ENCODE data around the gene BATF2. TPM values are rescaled to one million over a fixed set of nuclear protein-coding genes. Genes with fewer than 3 reads are reported as not detected.

The BATF2 gene
- total RNA-seq, 4 donors from 2014 or later: 0.15 to 0.62 TPM; not detected in 2

DNA sequence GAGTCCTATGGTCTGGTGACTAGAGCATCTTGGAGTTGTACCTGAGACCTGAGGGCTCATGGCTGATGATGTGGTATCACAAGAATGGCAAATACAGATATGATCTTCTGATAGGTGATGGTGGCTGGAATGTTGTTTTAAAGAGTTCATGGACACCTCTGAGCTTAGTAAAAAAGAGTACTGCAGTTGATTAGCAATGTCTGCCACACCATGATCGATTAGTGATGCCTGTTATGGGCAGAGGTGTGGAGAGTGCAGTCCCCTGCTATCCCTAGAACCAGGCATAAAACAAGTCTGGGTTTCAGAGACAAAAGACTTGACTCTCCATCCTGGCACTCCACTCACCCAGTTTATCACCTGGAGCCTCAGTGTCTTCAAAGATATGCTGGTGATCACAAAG, 1.4 kb upstream of the BATF2 start:
- intact Hi-C loops (cut with DNase I; ENCODE audit: low total_unique reads): no loop called here
- WGBS, 2 donors: 82 to 92% methylated on average over 1 of the region's 1 CpG

DNA sequence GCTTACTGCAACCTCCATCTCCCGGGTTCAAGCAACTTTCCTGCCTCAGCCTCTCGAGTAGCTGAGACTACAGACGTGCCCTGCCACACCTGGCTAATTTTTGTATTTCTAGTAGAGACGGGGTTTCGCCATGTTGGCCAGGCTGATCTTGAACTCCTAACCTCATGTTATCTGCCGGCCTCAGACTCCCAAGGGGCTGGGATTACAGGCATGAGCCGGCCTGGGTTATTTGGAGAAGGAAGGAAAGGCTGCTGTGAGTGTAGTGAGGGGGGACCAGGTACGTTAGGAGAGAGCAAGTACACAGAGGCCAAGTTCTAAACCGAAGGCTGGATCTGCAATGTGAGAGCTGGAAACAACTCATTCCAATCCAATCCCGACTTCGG, 453 bp downstream of the BATF2 start:
- DNase-seq (ENCODE audit: low spot score in 2 of 2): no peak
- no peak overlapping the region for H3K4me3 ChIP-seq (ENCODE audit: low read depth, poor library complexity, severe bottlenecking)
- TF ChIP-seq, protein P1, sequence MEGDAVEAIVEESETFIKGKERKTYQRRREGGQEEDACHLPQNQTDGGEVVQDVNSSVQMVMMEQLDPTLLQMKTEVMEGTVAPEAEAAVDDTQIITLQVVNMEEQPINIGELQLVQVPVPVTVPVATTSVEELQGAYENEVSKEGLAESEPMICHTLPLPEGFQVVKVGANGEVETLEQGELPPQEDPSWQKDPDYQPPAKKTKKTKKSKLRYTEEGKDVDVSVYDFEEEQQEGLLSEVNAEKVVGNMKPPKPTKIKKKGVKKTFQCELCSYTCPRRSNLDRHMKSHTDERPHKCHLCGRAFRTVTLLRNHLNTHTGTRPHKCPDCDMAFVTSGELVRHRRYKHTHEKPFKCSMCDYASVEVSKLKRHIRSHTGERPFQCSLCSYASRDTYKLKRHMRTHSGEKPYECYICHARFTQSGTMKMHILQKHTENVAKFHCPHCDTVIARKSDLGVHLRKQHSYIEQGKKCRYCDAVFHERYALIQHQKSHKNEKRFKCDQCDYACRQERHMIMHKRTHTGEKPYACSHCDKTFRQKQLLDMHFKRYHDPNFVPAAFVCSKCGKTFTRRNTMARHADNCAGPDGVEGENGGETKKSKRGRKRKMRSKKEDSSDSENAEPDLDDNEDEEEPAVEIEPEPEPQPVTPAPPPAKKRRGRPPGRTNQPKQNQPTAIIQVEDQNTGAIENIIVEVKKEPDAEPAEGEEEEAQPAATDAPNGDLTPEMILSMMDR (IDR thresholded peaks at IDR 0.05): no peak
- TF ChIP-seq POLR2A (IDR thresholded peaks at IDR 0.05): no peak
- 52 to 62% methylated on average over 11 of the region's 11 CpGs for WGBS, 2 donors
- intact Hi-C loops (cut with DNase I; ENCODE audit: low total_unique reads): no loop called here

More for the DNA sequence above, 1.4 kb upstream of the BATF2 start:
- H3K4me3 ChIP-seq (ENCODE audit: low read depth, poor library complexity, severe bottlenecking): no peak overlapping the region
- DNase-seq (ENCODE audit: low spot score in 2 of 2): no peak
- TF ChIP-seq POLR2A (IDR thresholded peaks at IDR 0.05): no peak
- TF ChIP-seq, protein P1 (IDR thresholded peaks at IDR 0.05): no peak

DNA sequence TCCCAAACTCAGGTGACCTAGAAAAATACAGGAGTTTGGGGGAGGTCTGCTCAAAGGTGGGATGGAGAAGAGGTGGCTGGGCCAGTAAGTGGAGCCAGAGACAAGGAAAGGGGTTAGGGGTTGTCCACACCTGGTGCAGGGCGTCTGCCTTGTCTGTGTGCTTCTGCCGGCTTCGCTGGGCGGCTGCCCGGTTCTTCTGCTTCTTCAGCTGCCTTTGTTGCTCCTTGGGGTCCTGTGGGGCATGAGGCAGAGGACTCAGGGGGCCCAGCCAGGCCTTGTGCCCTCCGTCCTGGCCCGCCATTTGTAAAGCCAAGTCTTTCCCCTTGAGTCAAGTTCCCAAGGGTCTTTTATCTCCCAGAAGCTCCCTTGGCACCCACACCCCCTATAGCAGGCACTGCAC, 2.5 kb downstream of the BATF2 start:
- DNase-seq (ENCODE audit: low spot score in 2 of 2): no peak
- intact Hi-C loops (cut with DNase I; ENCODE audit: low total_unique reads): no loop called here
- H3K4me3 ChIP-seq (ENCODE audit: low read depth, poor library complexity, severe bottlenecking): no peak overlapping the region
- TF ChIP-seq, protein P1 (IDR thresholded peaks at IDR 0.05): no peak
- no peak for TF ChIP-seq POLR2A (IDR thresholded peaks at IDR 0.05)
- WGBS, 2 donors: 85 to 94% methylated on average over 7 of the region's 7 CpGs

DNA sequence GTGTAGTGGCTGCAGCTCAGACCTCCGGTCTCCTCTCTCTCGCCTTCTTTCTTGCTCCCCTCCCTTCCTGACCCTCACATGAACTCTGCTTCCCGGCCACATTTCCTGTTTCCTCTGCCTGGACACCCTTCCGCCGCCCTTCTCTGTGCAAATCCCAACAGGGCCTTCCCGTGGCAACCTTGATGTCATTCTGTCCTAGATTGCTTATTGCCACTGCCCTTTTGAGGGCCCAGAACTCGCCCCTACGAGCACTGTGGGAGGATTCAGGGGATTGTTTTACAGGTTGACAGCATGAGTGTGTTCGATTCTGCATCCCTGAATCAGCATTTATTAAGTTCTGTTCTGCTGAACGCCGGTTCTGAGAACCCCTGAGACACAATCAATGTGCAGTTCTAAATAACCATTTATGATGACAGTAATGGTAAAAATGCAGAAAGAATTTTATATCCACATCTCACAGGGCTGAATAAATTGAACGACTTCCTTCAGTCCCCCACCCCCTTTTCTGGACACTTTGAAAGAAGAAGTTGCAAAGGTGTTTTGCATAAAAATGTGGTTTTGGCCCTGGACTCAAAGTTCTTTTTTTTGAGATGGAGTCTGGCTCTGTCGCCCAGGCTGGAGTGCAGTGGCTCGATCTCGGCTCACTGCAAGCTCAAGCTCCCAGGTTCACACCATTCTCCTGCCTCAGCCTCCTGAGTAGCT, 6.4 kb downstream of the BATF2 start:
- TF ChIP-seq POLR2A (IDR thresholded peaks at IDR 0.05): no peak
- TF ChIP-seq, protein P1 (IDR thresholded peaks at IDR 0.05): no peak
- 48% methylated on average over 15 of the region's 15 CpGs for WGBS, 2 donors
- H3K4me3 ChIP-seq (ENCODE audit: low read depth, poor library complexity, severe bottlenecking): no peak overlapping the region
- peak in 1 of 2 donors; percentile 87 for DNase-seq (ENCODE audit: low spot score in 2 of 2)
- intact Hi-C loops (cut with DNase I; ENCODE audit: low total_unique reads): no loop called here

DNA sequence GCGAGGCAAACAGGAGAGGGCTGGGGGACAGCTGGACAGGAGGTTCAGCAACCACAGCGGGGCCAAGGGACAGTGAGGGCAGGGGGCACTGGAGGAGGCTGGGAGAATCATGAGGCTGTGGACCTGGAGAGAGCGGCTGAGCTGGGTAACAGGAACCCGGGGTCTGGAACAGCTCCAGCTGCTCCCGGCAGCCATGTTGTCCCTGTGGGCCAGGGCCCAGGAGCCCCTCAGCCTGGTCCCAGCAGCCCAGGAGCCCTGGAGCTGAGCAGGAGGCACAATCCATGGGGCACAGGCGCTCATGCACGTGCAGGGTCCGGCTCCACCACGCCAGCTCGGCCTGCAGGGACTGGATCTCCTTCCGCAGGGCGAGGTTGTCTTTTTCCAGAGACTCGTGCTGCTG, 7.4 kb downstream of the BATF2 start:
- no peak overlapping the region for H3K4me3 ChIP-seq (ENCODE audit: low read depth, poor library complexity, severe bottlenecking)
- TF ChIP-seq POLR2A (IDR thresholded peaks at IDR 0.05): no peak
- TF ChIP-seq, protein P1 (IDR thresholded peaks at IDR 0.05): no peak
- intact Hi-C loops (cut with DNase I; ENCODE audit: low total_unique reads): no loop called here
- no peak for DNase-seq (ENCODE audit: low spot score in 2 of 2)
- 77 to 80% methylated on average over 6 to 13 of the region's 13 CpGs for WGBS, 2 donors

Data from lower leg skin (tissue), 4 donors.